Ishikawa (cell line): ENCODE results near the gene TMEM235.

Experiments used
- CEBPB ChIP-seq: IDR thresholded peaks from 2 replicates; pipeline ENCODE4 v1.6.1; 2012
- EGR1 ChIP-seq: IDR thresholded peaks from 2 replicates; pipeline ENCODE4 v1.6.1; 2012
- EP300 ChIP-seq: IDR thresholded peaks from 2 replicates; pipeline ENCODE4 v1.6.1; 2012; ENCODE audit warnings: borderline replicate concordance
- FOXM1 ChIP-seq: IDR thresholded peaks from 2 replicates; pipeline ENCODE4 v1.6.1; 2012; ENCODE audit warnings: low read depth, borderline replicate concordance
- MAX ChIP-seq: IDR thresholded peaks from 2 replicates; pipeline ENCODE4 v1.6.1; 2012
- NFIC ChIP-seq: IDR thresholded peaks from 2 replicates; pipeline ENCODE4 v1.6.1; 2012
- RAD21 ChIP-seq: IDR thresholded peaks from 2 replicates; pipeline ENCODE4 v1.6.1; 2012; ENCODE audit warnings: low read depth
- REST ChIP-seq: IDR thresholded peaks from 2 replicates; pipeline ENCODE4 v1.6.1; 2012; ENCODE audit warnings: low read depth, mild to moderate bottlenecking
- ZBTB7A ChIP-seq: IDR thresholded peaks from 2 replicates; pipeline ENCODE4 v1.6.1; 2012; ENCODE audit warnings: low read depth

- no peak for TF ChIP-seq MAX
- TF ChIP-seq ZBTB7A: no peak
- no peak for TF ChIP-seq NFIC
- no peak for TF ChIP-seq EP300
- no peak for TF ChIP-seq FOXM1
- no peak for TF ChIP-seq EGR1
- no peak for TF ChIP-seq REST
- no peak for TF ChIP-seq RAD21
- no peak for TF ChIP-seq CEBPB
Observed at GRCh38 chr17:78258323-78259191, 27.1 kb downstream of the TMEM235 start.
